ENCODE data around the gene ZNF593. TPM values are rescaled to one million over a fixed set of nuclear protein-coding genes. Genes with fewer than 3 reads are reported as not detected.
A peak's percentile ranks its signal among the peaks of the same experiment; 100 is the strongest.

The ZNF593 gene
- total and polyA plus RNA-seq, 9 of the 15 experiments (the other 6 are each of a cell fraction or from before 2014, with no cell fraction given): 9.8 to 334 (median 48.2) TPM

GRCh38 chr1:26127235-26128163, 42.2 kb upstream of the ZNF593 start:
- H3K9me3 ChIP-seq (replicated peaks; ENCODE audit: control insufficient read depth, insufficient read depth, low read depth, low read length): no peaks in the 10 kb centered on the region
- WGBS (ENCODE audit: insufficient coverage, low coverage, missing lambda C conversion rate): 4% methylated on average over 13 of the region's 13 CpGs
- ChIA-PET POLR2A (interaction anchor here (0.6 to 13.3 kb wide), 25 partner anchors 8 to 793 kb away, joined by 3 to 237 read pairs (median 5); partner anchors contain the start of genes CEP85 and PDIK1L), CTCF (ENCODE audit: low intra/inter-chr PET ratio) (interaction anchor here (0.7 to 1.3 kb wide), 2 partner anchors 34 to 51 kb away, joined by 3 to 4 read pairs; no protein-coding TSS in a partner anchor)
- no peaks in the 10 kb centered on the region for H3K9me1 ChIP-seq (ENCODE audit: control insufficient read depth, insufficient read depth, low read length)
- intact Hi-C loops (cut with micrococcal nuclease): loop anchor here (2.0 kb wide), 1 partner anchor 15 kb away; no protein-coding TSS in a partner anchor
- DNase-seq (ENCODE audit: extremely low read depth in 1 of 4, low spot score in 3 of 4): peak in 1 of 4 experiments; percentile 68
- peaks cover 49% of the 10 kb centered on the region for H3K79me2 ChIP-seq (ENCODE audit: control insufficient read depth, insufficient read depth, low read length)
- H3K36me3 ChIP-seq (ENCODE audit: control insufficient read depth, insufficient read depth, low read length): peaks cover 22% of the 10 kb centered on the region
- peaks cover 34 to 72% of the 10 kb centered on the region in 2 experiments for H3K4me1 ChIP-seq (replicated peaks in 1 of 2; ENCODE audit: control insufficient read depth in 2 of 2, insufficient read depth in 2 of 2, low read length in 2 of 2)
- no TSS peak for BruUV-seq (replicated peaks)
- H4K20me1 ChIP-seq (replicated peaks; ENCODE audit: control insufficient read depth, insufficient read depth, low read length): no peaks in the 10 kb centered on the region
- FAIRE-seq: no peak
- peak overlapping the region; percentile 85 to 97 for H3K9ac ChIP-seq (ENCODE audit: insufficient read depth in 1 of 2, low read depth in 2 of 2, low read length in 2 of 2)
- ATAC-seq: peak; percentile 25
- H3K4me3 ChIP-seq: peak overlapping the region; percentile 24
- H3K4me2 ChIP-seq (ENCODE audit: insufficient read depth, low read length): peak overlapping the region; percentile 93
- in situ Hi-C loops (cut with MboI): no loop called here
- no peaks in the 10 kb centered on the region for H3K27me3 ChIP-seq (ENCODE audit: control insufficient read depth in 2 of 2, insufficient read depth in 2 of 2, low read length in 2 of 2)
- H2AFZ ChIP-seq (ENCODE audit: low read depth, low read length): peak overlapping the region; percentile 78
- H3K27ac ChIP-seq (ENCODE audit: extremely low read depth, low read depth, low read length): peak overlapping the region; percentile 99
- peak; percentile 78; the same call in 1 of the 2 replicates for TF ChIP-seq ZNF644 (tag; IDR thresholded peaks at IDR 0.05; ENCODE audit: low read depth)
- no peak for TF ChIP-seq C11orf30 (IDR thresholded peaks at IDR 0.05; ENCODE audit: low read depth)
- TF ChIP-seq SIN3A (IDR thresholded peaks at IDR 0.05; ENCODE audit: borderline replicate concordance in 2 of 2, control insufficient read depth in 1 of 2, low read depth in 2 of 2, low read length in 2 of 2): no peak
- no peak for TF ChIP-seq CSDE1 (IDR thresholded peaks at IDR 0.05)
- TF ChIP-seq TEAD2 (tag; IDR thresholded peaks at IDR 0.05): 0 out of 2 replicates have a peak, but pooled peaks have one; percentile 44
- no peak for TF ChIP-seq ZNF253 (CRISPR knock-in tag; conservative IDR thresholded peaks at IDR 0.05)
- TF ChIP-seq RFX7 (CRISPR knock-in tag; IDR thresholded peaks at IDR 0.05): peak; percentile 50; the same call in 1 of the 2 replicates
- peak in 1 of 2 experiments; percentile 26; a peak in 1 of 4 replicates for TF ChIP-seq NRF1 (conservative IDR thresholded peaks at IDR 0.05 in 1 of 2, IDR thresholded peaks at IDR 0.05 in 1 of 2)
- TF ChIP-seq MEIS2 (IDR thresholded peaks at IDR 0.05; ENCODE audit: partially characterized antibody): peak; percentile 41
- TF ChIP-seq SMARCA4 (IDR thresholded peaks at IDR 0.05): peak; percentile 46; the same call in 1 of the 2 replicates
- TF ChIP-seq ATF6 (CRISPR knock-in tag; IDR thresholded peaks at IDR 0.05): 0 out of 2 replicates have a peak, but pooled peaks have one; percentile 49
- TF ChIP-seq MTA2 (IDR thresholded peaks at IDR 0.05; ENCODE audit: low read depth): no peak
- peak; percentile 22; the same call in 1 of the 2 replicates for TF ChIP-seq ZBTB17 (CRISPR knock-in tag; IDR thresholded peaks at IDR 0.05)
- TF ChIP-seq ID3 (CRISPR knock-in tag; IDR thresholded peaks at IDR 0.05): peak; percentile 6; the same call in 1 of the 2 replicates
- peak; percentile 66; the same call in 1 of the 2 replicates for TF ChIP-seq ID3 (tag; IDR thresholded peaks at IDR 0.05)
- peak; percentile 41 for TF ChIP-seq L3MBTL2 (IDR thresholded peaks at IDR 0.05)
- TF ChIP-seq ETV6 (IDR thresholded peaks at IDR 0.05; ENCODE audit: borderline replicate concordance in 1 of 2, low read depth in 2 of 2, low read length in 1 of 2): 0 out of 4 replicates have a peak, but pooled peaks of 1 of the 2 experiments have one; percentile 21
- TF ChIP-seq ETV6 (CRISPR knock-in tag; IDR thresholded peaks at IDR 0.05; ENCODE audit: borderline replicate concordance): no peak
